CD4-positive, alpha-beta T cell treated with Interleukin-4 for 1 hour (primary cell): Measurements from ENCODE around the gene ERICH4.
"Not testable (repeated sequence)": the region's sequence is repeated elsewhere in the genome, so short reads cannot be mapped to it uniquely, and the experiment has no call there.

ENCODE experiments used
- DNase-seq, 2 donors: peaks; one replicate each; pipeline ENCODE4 v3.0.0-alpha.2; 2020 to 2022

ERICH4 gene

GRCh38 chr19:41442473-41443355 lies at the start of gene ERICH4:
Gene ERICH4 (plus strand): TSS chr19:41443156. CDS start chr19:41443170, 14 bp downstream.
- no peak for DNase-seq

GRCh38 chr19:41395355-41395754 lies 47.6 kb upstream of the ERICH4 start:
- no peak for DNase-seq

- DNase-seq: peak; percentile 100
Measured at GRCh38 chr19:41397086-41398049, 45.6 kb upstream of the ERICH4 start, which contains the start of the genes BCKDHA and EXOSC5. Gene BCKDHA (plus strand): TSS chr19:41397818. CDS start chr19:41397828, 10 bp downstream. Gene EXOSC5 (minus strand): TSS chr19:41397359. CDS start chr19:41397328, 31 bp downstream.

GRCh38 chr19:41398050-41398418 lies 44.9 kb upstream of the ERICH4 start:
- DNase-seq: no peak

- no peak for DNase-seq
Measured at GRCh38 chr19:41398598-41398997, 44.4 kb upstream of the ERICH4 start.

GRCh38 chr19:41399091-41399490 lies 43.9 kb upstream of the ERICH4 start:
- no peak for DNase-seq

- no peak for DNase-seq
Measured at GRCh38 chr19:41399525-41399924, 43.4 kb upstream of the ERICH4 start.

- DNase-seq: no peak
Measured at GRCh38 chr19:41401483-41401882, 41.5 kb upstream of the ERICH4 start.

GRCh38 chr19:41402010-41402409 lies 40.9 kb upstream of the ERICH4 start:
- no peak for DNase-seq

- no peak for DNase-seq
Measured at GRCh38 chr19:41403181-41403970, 39.6 kb upstream of the ERICH4 start.

GRCh38 chr19:41405776-41406175 lies 37.2 kb upstream of the ERICH4 start:
- DNase-seq: no peak

GRCh38 chr19:41407271-41407670 lies 35.7 kb upstream of the ERICH4 start:
- DNase-seq: no peak

GRCh38 chr19:41408256-41408655 lies 34.7 kb upstream of the ERICH4 start:
- no peak for DNase-seq

GRCh38 chr19:41408846-41409245 lies 34.1 kb upstream of the ERICH4 start:
- not testable (repeated sequence) for DNase-seq

GRCh38 chr19:41409288-41409687 lies 33.7 kb upstream of the ERICH4 start:
- DNase-seq: no peak

- no peak for DNase-seq
Measured at GRCh38 chr19:41410336-41411054, 32.5 kb upstream of the ERICH4 start.

- no peak for DNase-seq
Measured at GRCh38 chr19:41411100-41411967, 31.6 kb upstream of the ERICH4 start.

- DNase-seq: no peak
Measured at GRCh38 chr19:41411968-41412265, 31.0 kb upstream of the ERICH4 start.

- no peak for DNase-seq
Measured at GRCh38 chr19:41412953-41413352, 30.0 kb upstream of the ERICH4 start.

- DNase-seq: no peak
Measured at GRCh38 chr19:41413947-41414346, 29.0 kb upstream of the ERICH4 start.

GRCh38 chr19:41414461-41414860 lies 28.5 kb upstream of the ERICH4 start:
- DNase-seq: no peak
